GM21447 (cell line): ENCODE data around the gene FCSK.
"Not testable (repeated sequence)": the region's sequence is repeated elsewhere in the genome, so short reads cannot be mapped to it uniquely, and the experiment has no call there.

Experiments
- ATAC-seq: cut with Tn5 transposase; IDR thresholded peaks from one replicate; pipeline ENCODE4 v1.9.1; 2021; ENCODE audit not compliant: unreplicated experiment

The FCSK gene

GRCh38 chr16:70454222-70455034 is at the start of gene FCSK:
FCSK (plus strand) TSS chr16:70454595; CDS start chr16:70463191, 8,596 bp downstream.
- ATAC-seq: peak; percentile 81

DNA sequence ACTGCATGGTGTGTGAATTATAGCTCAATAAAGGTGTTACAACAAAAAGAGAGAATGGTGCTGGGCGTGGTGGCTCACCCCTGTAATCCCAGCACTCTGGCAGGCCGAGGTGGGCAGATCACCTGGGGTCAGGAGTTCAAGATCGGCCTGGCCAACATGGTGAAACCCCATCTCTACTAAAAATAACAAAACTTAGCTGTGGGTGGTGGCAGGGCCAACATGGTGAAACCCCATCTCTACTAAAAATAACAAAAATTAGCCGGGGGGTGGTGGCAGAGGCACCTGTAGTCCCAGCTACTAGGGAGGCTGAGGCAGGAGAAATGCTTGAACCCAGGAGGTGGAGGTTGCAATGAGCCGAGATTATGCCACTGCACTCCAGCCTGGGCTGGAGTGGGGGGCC is 48.3 kb upstream of the FCSK start:
- not testable (repeated sequence) for ATAC-seq

GRCh38 chr16:70407811-70408274 is 46.6 kb upstream of the FCSK start:
- ATAC-seq: no peak

DNA sequence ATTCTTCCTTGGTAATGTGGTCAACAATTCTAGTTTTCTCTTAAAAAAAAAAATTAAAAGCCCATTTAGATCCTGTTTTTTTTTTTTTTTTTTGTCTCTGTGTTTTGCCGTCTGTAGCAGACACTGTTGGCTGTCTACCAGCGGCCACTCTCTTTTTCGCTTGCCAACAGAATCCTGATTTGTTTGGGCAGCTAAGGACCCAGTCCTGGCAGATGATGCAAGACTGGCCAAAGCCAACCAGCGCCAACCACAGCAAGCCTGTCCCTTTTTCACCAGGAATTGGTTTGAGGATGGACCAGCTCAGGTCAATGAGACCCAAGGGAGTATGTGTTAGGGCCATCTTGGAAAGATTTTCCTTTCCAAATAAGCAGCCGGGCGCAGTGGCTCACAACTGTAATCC is 43.7 kb upstream of the FCSK start:
- ATAC-seq: no peak

DNA sequence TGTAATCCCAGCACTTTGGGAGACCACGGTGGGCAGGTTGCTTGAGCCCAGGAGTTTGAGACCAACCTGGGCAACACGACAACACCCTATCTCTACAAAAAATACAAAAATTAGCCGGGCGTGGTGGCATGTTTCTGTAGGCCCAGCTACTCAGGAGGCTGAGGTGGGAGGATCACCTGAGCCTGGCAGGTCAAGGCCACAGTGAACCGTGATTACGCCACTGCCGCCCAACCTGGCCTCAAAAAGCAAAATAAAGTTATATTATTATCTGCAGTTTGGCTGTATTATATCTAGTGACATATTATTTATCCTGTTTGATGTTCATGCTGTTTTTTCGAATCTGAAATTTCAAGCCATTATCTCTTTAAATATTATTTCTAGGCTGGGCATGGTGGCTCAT is 42.0 kb upstream of the FCSK start:
- ATAC-seq: no peak

DNA sequence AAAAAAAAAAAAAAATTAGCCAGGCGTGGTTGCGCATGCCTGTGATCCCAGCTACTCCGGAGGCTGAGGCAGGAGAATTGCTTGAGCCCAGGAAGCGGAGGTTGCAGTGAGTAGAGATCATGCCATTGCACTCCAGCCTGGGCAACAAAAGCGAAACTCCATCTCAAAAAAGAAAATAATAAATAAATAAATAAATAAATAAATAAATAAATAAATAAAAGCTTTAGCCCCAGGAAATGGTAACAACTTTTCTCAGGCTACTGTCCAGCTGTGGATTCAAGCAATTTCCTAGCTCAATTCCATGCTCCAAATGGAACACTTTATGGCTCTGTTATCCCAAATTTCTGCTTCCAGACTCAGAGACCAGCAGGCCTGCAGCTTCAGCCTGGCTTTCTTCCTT is 40.8 kb upstream of the FCSK start:
- not testable (repeated sequence) for ATAC-seq

DNA sequence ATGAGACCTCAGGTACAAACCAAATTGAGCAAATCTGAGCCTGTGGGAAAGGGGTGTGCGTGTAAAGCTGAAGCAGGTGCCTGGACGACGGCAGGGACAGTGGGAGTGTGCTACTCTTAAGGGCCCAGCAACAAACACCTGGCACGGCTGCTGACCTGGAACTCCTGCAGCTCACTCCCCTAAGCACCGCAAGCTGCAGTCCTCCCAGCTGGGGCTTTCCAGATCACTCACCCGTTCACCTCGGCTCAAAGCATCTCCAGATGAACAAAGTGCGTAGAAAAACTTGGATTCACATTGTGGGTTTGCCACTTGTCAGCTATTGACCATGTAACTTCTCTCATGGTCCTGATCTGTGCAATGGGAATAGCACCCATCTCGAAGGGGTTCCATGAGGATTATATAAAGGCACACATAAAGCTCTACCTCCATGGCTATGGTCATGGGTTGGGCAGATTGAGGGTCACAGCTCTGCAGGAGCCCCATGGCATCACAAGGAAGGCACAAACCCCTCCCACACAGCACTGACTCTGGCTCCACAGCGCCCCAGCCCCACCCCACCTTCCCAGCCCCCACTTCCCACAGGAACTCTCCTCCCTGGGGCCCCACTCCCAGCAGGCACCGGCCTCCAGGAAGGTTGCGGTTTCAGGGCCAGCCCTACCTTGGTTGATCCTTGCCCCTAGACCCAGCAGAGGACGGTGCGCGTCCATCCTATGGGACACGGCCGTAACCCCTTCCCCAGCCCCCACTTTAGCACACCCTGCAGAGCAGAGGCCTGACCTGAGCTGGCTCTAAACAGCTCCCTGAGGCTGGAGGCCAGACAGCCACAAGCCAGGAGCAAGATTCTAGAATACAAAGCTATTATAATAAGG is 37.4 kb upstream of the FCSK start:
- ATAC-seq: peak; percentile 80

DNA sequence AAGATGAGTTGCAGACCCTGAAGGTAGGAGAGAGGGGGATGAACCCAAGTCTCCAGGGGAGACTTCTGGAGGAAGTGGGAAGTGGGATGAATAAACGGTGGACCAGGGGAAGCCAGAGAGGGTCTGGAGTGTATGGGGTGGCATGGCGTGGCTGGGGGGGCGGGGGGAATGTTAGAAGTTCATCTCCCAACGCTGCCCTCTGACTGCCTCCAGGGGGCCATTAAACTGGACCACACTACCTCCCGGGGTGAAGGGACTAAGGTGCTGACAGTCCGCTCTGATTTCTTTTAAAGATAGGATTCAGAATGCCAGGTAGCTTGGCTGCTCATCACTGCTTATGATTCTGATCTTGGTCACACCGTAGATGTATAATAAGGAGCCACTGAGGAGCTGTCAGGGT is 36.7 kb upstream of the FCSK start:
- no peak for ATAC-seq

- ATAC-seq: no peak
Measured at GRCh38 chr16:70418274-70418992, 36.0 kb upstream of the FCSK start.

GRCh38 chr16:70418993-70419318 is 35.4 kb upstream of the FCSK start:
- ATAC-seq: no peak

DNA sequence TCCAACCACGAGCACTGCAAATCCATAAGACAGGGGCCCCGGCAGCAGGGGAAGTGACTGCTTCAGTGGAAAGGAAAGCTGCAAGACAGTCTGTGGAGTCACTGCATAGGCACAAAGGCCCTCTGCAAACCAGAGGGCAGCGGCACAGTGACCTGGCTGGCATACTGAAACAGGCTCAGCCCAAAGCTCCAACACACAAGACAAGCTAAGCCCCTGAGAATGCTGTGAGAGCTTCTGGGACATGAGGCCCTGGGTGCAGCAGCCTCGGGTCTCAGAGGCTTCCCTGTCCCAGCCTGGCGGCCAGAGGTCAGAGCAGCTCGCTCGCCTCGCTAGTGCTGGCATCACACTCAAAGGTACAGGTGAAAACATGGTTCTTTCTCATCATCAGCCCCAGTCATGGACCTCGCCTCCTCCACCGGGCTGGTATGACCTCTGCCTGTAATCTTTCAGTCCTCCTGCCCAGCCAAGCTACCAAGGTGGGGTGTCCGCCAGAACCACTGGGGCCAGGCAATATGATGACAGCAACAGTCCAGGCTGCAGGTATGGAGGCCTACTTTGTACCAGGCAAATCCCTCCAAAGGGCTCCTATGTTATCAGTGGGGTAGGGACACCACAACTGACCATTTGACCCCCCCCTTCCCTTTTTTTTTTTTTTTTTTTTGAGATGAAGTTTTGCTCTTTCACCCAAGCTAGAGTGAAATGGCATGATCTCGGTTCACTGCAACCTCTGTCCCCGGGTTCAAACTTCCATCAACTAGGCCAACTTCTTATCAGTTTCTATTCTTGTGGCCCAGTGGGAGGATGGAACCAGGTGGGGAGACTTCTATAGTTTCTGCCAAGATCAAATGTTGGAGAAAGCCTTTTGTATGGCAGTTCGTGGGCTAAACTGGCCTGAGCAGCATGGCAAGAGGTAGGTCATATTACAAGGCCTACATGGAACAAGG is 34.7 kb upstream of the FCSK start:
- ATAC-seq: no peak

GRCh38 chr16:70421014-70421413 is 33.4 kb upstream of the FCSK start:
- no peak for ATAC-seq

GRCh38 chr16:70421473-70422311 is 32.7 kb upstream of the FCSK start:
- ATAC-seq: no peak

DNA sequence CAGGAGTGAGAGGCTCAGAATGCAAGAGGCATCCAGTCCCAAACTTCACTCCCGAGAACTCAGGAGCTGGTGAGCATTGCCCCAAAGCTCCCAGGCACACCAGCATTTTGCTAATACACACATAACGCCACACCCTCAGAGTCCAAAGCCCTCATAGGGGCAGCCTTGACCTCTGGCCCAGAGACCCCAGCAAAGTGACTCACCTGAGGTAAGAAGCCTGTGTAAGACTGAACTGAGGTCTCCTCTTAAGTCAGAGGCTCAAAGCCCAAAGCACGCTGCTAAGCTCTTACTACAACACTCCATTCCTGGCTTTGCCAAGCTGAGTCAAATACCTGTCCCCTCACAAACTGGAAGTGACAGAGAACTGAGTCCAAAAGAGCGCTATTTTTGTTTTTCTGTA is 31.9 kb upstream of the FCSK start:
- ATAC-seq: no peak

DNA sequence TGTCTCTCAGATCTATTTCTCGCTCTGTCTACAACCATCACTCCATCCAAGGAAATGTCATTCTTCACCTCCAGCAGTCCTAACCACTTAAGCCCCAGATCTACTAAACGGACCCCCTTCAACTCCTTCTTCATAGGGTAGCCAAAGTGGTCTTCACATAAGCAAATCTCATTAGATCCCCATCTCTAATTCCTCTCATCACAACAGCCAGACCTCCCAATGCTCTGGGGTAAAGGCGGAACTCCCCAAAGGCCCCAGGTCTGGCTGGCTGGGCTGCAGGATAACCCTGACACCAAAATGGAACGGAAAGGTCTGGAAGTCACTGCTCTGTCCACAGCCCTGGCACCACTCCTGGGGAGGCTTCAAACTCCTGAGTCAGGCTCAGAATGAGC is 26.6 kb upstream of the FCSK start:
- no peak for ATAC-seq

- ATAC-seq: no peak
Measured at GRCh38 chr16:70428178-70428998, 26.0 kb upstream of the FCSK start.

DNA sequence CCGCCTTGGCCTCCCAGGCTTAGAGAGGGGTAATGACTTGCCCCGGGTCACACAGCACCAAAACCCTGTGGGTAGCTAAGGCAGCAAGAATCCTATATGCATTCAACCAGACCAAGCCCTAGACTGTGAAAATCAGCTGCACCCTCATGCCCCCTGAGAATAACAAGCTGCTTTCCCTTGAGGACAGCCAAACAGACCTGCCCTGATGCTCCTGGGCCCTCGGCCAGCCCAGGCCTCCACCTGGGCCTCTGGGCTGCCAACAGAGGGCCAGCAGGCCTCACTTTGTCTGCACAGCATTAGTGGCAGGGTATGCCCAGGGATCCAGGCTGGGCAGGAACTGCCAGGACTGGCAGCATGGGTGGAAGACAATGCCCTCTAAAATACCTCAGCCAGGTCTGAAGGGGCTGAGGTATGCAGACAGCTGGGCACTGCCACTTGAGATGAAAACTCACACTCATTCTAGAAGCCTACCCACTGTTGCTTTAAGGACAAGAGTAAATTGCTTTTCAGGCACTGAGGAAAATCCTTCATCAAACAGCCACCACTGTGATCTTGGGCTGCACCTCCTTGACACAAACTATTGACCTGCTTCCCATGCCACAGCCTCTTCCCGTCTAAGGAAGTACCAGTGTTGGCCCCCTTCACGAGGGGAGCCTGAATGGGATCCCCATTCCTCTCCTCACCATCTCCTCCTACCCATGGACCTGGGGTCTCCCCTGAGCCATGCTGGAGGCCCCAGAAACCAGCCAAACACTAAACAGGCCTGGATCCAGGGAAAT is 24.3 kb upstream of the FCSK start:
- ATAC-seq: no peak
